H9 (cell line): ENCODE results near the gene AZGP1. TPM values are rescaled to one million over a fixed set of nuclear protein-coding genes. Genes with fewer than 3 reads are reported as not detected.

ENCODE experiments used
- DNase-seq: peaks from one replicate; pipeline ENCODE4 v3.0.0-alpha.2; 2017
- H2AFZ ChIP-seq: one replicate; pipeline ENCODE4 v1.6.1; 2013; ENCODE audit warnings: mild to moderate bottlenecking, low read length, control low read depth, moderate library complexity
- H2AK5ac ChIP-seq: 2 replicates; pipeline ENCODE4 v1.6.1; 2013; ENCODE audit warnings: low read length, control low read depth, mixed read lengths; ENCODE audit not compliant: insufficient read length
- H2BK120ac ChIP-seq: one replicate; pipeline ENCODE4 v1.6.1; 2013; ENCODE audit warnings: low read depth, mild to moderate bottlenecking, low read length, control low read depth, inconsistent platforms; ENCODE audit not compliant: poor library complexity, severe bottlenecking
- H2BK12ac ChIP-seq: 2 replicates; pipeline ENCODE4 v1.6.1; 2013; ENCODE audit warnings: low read length, control low read depth, mixed read lengths, low read depth; ENCODE audit not compliant: insufficient read length
- H2BK15ac ChIP-seq: 2 replicates; pipeline ENCODE4 v1.6.1; 2013; ENCODE audit warnings: low read depth, low read length, control low read depth
- H2BK20ac ChIP-seq: one replicate; pipeline ENCODE4 v1.6.1; 2013; ENCODE audit warnings: low read depth, mild to moderate bottlenecking, low read length, control low read depth, inconsistent platforms; ENCODE audit not compliant: poor library complexity, severe bottlenecking
- H2BK5ac ChIP-seq: 2 replicates; pipeline ENCODE4 v1.6.1; 2013; ENCODE audit warnings: low read length, control low read depth, mixed read lengths; ENCODE audit not compliant: insufficient read length
- H3K14ac ChIP-seq: 2 replicates; pipeline ENCODE4 v1.6.1; 2013; ENCODE audit warnings: low read length, control low read depth; ENCODE audit not compliant: insufficient read depth
- H3K18ac ChIP-seq: 2 replicates; pipeline ENCODE4 v1.6.1; 2013; ENCODE audit warnings: low read depth, mild to moderate bottlenecking, mixed read lengths, low read length, control low read depth; ENCODE audit not compliant: insufficient read length
- H3K23ac ChIP-seq: 2 replicates; pipeline ENCODE4 v1.6.1; 2013; ENCODE audit warnings: low read length, control low read depth, mixed read lengths, low read depth; ENCODE audit not compliant: insufficient read length
- H3K23me2 ChIP-seq: 2 replicates; pipeline ENCODE4 v1.6.1; 2013; ENCODE audit warnings: low read depth, mild to moderate bottlenecking, mixed read lengths, low read length, control low read depth; ENCODE audit not compliant: insufficient read length, poor library complexity, severe bottlenecking
- H3K27ac ChIP-seq: 2 replicates; pipeline ENCODE4 v1.5.1; 2013; ENCODE audit warnings: low read length, control low read depth, mixed read lengths, low read depth; ENCODE audit not compliant: insufficient read length
- H3K27me3 ChIP-seq: 2 replicates; pipeline ENCODE4 v1.6.1; 2013; ENCODE audit warnings: low read length, control low read depth, inconsistent platforms; ENCODE audit not compliant: insufficient read depth
- H3K4ac ChIP-seq: 2 replicates; pipeline ENCODE4 v1.6.1; 2013; ENCODE audit warnings: low read depth, mild to moderate bottlenecking, control low read depth, inconsistent platforms, low read length, moderate library complexity
- H3K4me1 ChIP-seq: 2 replicates; pipeline ENCODE4 v1.6.1; 2013; ENCODE audit warnings: low read length, control low read depth, inconsistent platforms; ENCODE audit not compliant: insufficient read depth
- H3K4me2 ChIP-seq: 2 replicates; pipeline ENCODE4 v1.6.1; 2013; ENCODE audit warnings: low read length, control low read depth, mixed read lengths; ENCODE audit not compliant: insufficient read length, insufficient read depth
- H3K56ac ChIP-seq: 2 replicates; pipeline ENCODE4 v1.6.1; 2013; ENCODE audit warnings: low read depth, mild to moderate bottlenecking, mixed read lengths, low read length, control low read depth; ENCODE audit not compliant: insufficient read length
- H3K79me1 ChIP-seq: 2 replicates; pipeline ENCODE4 v1.6.1; 2013; ENCODE audit warnings: low read depth, mild to moderate bottlenecking, moderate library complexity, low read length, control low read depth, inconsistent platforms; ENCODE audit not compliant: insufficient read depth, poor library complexity, severe bottlenecking
- H3K79me2 ChIP-seq: 2 replicates; pipeline ENCODE4 v1.6.1; 2013; ENCODE audit warnings: low read length, control low read depth, inconsistent platforms; ENCODE audit not compliant: insufficient read depth
- H3K9ac ChIP-seq: 2 replicates; pipeline ENCODE4 v1.6.1; 2013; ENCODE audit warnings: low read length, control low read depth, mixed read lengths; ENCODE audit not compliant: insufficient read length; ENCODE audit errors: extremely low read depth
- H3K9me3 ChIP-seq: one replicate; pipeline ENCODE4 v1.6.1; 2013; ENCODE audit warnings: low read depth, low read length, inconsistent platforms; ENCODE audit not compliant: control insufficient read depth
- H3T11ph ChIP-seq: one replicate; pipeline ENCODE4 v1.6.1; 2013; ENCODE audit warnings: mild to moderate bottlenecking, low read length, control low read depth, inconsistent platforms
- H4K20me1 ChIP-seq: one replicate; pipeline ENCODE4 v1.6.1; 2013; ENCODE audit not compliant: control insufficient read depth, insufficient read length, insufficient read depth
- H4K5ac ChIP-seq: 2 replicates; pipeline ENCODE4 v1.6.1; 2013; ENCODE audit warnings: low read depth, mild to moderate bottlenecking, mixed read lengths, low read length, control low read depth; ENCODE audit not compliant: insufficient read length
- H4K8ac ChIP-seq: replicated peaks from 2 replicates; pipeline ENCODE4 v1.6.1; 2013; ENCODE audit warnings: low read length, control low read depth, mixed read lengths, low read depth; ENCODE audit not compliant: insufficient read length
- H4K91ac ChIP-seq: 2 replicates; pipeline ENCODE4 v1.6.1; 2013; ENCODE audit warnings: low read depth, mild to moderate bottlenecking, moderate library complexity, mixed read lengths, low read length, control low read depth; ENCODE audit not compliant: insufficient read length
- H3K27ac Mint-ChIP-seq, 3 experiments: 2 replicates in 2 of 3; 3 replicates in 1 of 3; pipeline ENCODE4 v1.8.0; 2020 to 2021; ENCODE audit warnings: mixed read lengths in 3 of 3, mild to moderate bottlenecking in 1 of 3, moderate library complexity in 1 of 3
- H3K27me3 Mint-ChIP-seq: 2 replicates; pipeline ENCODE4 v1.8.0; 2021; ENCODE audit warnings: low read depth, mild to moderate bottlenecking, moderate library complexity, mixed read lengths
- H3K36me3 Mint-ChIP-seq, 3 experiments: 2 replicates in 2 of 3; 3 replicates in 1 of 3; pipeline ENCODE4 v1.8.0; 2020 to 2021; ENCODE audit warnings: low read depth in 3 of 3, mixed read lengths in 3 of 3; ENCODE audit not compliant: insufficient read depth in 1 of 3
- H3K4me1 Mint-ChIP-seq, 2 experiments: 2 replicates each; pipeline ENCODE4 v1.8.0; 2020; ENCODE audit warnings: mixed read lengths in 2 of 2
- H3K4me3 Mint-ChIP-seq, 2 experiments: 2 replicates in 1 of 2; 3 replicates in 1 of 2; pipeline ENCODE4 v1.8.0; 2020 to 2021; ENCODE audit warnings: mild to moderate bottlenecking in 2 of 2, mixed read lengths in 2 of 2, moderate library complexity in 1 of 2
- H3K9me3 Mint-ChIP-seq, 2 experiments: 2 replicates in 1 of 2; 3 replicates in 1 of 2; pipeline ENCODE4 v1.8.0; 2020; ENCODE audit warnings: mild to moderate bottlenecking in 2 of 2, mixed read lengths in 2 of 2, moderate library complexity in 1 of 2
- WGBS: extraction: QIAGEN DNeasy Blood & Tissue Kit; methylation state at CpG from one replicate; pipeline ENCODE4 v1.1.7; 2013; ENCODE audit warnings: missing lambda C conversion rate, low lambda C conversion rate, mixed read lengths; ENCODE audit not compliant: insufficient read length; ENCODE audit errors: extremely low coverage; 5-methylcytosine and 5-hydroxymethylcytosine counted together
- total RNA-seq: library from RNA; stranded (reverse); gene quantifications from 2 replicates; pipeline ENCODE4 v1.2.1, GENCODE V29; 2021
- TF ChIP-seq, protein P1 (sequence below): fragments of 200-600 bp; sonication (generic); conservative IDR thresholded peaks from 3 replicates; pipeline ENCODE4 v1.8.0; 2021; ENCODE audit warnings: antibody characterized with exemption, mild to moderate bottlenecking

AZGP1 gene
- total RNA-seq, 1 experiment from 2014 or later: not detected

DNA sequence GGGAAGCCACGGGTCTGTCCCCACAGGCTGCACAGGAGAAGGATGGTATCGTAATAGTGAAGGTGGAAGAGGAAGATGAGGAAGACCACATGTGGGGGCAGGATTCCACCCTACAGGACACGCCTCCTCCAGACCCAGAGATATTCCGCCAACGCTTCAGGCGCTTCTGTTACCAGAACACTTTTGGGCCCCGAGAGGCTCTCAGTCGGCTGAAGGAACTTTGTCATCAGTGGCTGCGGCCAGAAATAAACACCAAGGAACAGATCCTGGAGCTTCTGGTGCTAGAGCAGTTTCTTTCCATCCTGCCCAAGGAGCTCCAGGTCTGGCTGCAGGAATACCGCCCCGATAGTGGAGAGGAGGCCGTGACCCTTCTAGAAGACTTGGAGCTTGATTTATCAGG is 47.7 kb upstream of the AZGP1 start:
- Histone ChIP-seq H3K79me2 (peaks cover 4% of the 10 kb centered on the region; the same call in 1 of the 2 replicates), H2BK5ac (no peak overlapping the region), H4K20me1 (no peaks in the 10 kb centered on the region), H3K4me2 (no peak overlapping the region), H3T11ph (no peak overlapping the region), H3K27me3 (no peaks in the 10 kb centered on the region), H2AK5ac (no peak overlapping the region), H2AFZ (no peak overlapping the region), H3K23me2 (no peaks in the 10 kb centered on the region), H2BK20ac (no peak overlapping the region), H2BK15ac (no peak overlapping the region), H3K27ac (no peak overlapping the region), H3K23ac (no peak overlapping the region), H3K4ac (no peak overlapping the region), H3K18ac (no peak overlapping the region), H3K14ac (no peak overlapping the region), H3K9ac (no peak overlapping the region), H4K5ac (no peak overlapping the region), H3K4me1 (no peaks in the 10 kb centered on the region), H2BK12ac (no peak overlapping the region), H2BK120ac (no peak overlapping the region), H3K56ac (no peak overlapping the region), H4K8ac (no peak overlapping the region), H4K91ac (no peak overlapping the region), H3K79me1 (peaks cover 7% of the 10 kb centered on the region), H3K9me3 (no peaks in the 10 kb centered on the region)
- Mint-ChIP-seq H3K4me3 (no peak overlapping the region), H3K27me3 (no peaks in the 10 kb centered on the region), H3K27ac (no peak overlapping the region), H3K36me3 (peaks cover 34 to 59% (median 49%) of the 10 kb centered on the region in 3 experiments; a peak in 6 of 7 replicates), H3K4me1 (peaks cover 0 to 5% of the 10 kb centered on the region in 2 experiments; a peak in 1 of 4 replicates), H3K9me3 (no peaks in the 10 kb centered on the region)
- no peak for DNase-seq
- WGBS: no CpG with 5 or more reads among the region's 12 CpGs
- TF ChIP-seq, protein P1, sequence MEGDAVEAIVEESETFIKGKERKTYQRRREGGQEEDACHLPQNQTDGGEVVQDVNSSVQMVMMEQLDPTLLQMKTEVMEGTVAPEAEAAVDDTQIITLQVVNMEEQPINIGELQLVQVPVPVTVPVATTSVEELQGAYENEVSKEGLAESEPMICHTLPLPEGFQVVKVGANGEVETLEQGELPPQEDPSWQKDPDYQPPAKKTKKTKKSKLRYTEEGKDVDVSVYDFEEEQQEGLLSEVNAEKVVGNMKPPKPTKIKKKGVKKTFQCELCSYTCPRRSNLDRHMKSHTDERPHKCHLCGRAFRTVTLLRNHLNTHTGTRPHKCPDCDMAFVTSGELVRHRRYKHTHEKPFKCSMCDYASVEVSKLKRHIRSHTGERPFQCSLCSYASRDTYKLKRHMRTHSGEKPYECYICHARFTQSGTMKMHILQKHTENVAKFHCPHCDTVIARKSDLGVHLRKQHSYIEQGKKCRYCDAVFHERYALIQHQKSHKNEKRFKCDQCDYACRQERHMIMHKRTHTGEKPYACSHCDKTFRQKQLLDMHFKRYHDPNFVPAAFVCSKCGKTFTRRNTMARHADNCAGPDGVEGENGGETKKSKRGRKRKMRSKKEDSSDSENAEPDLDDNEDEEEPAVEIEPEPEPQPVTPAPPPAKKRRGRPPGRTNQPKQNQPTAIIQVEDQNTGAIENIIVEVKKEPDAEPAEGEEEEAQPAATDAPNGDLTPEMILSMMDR: no peak
